Esophagus squamous epithelium (tissue), 5 donors: ENCODE data around the gene ORAI3. TPM values are rescaled to one million over a fixed set of nuclear protein-coding genes. Genes with fewer than 3 reads are reported as not detected.

Experiments
- DNase-seq: peaks from one replicate; lab custom pipeline; 2025; lab: John Stamatoyannopoulos, UW
- H3K27ac ChIP-seq, 4 donors: fragments of 200-600 bp; sonication (generic); one replicate each; pipeline ENCODE4 v1.5.1; 2016 to 2019; ENCODE audit warnings: mild to moderate bottlenecking in 1 of 4
- H3K27me3 ChIP-seq, 4 donors: fragments of 200-600 bp; sonication (generic); 1 replicate in 3 of 4; 2 replicates in 1 of 4; pipeline versions ENCODE4 v1.5.1 to v1.6.0; 2017 to 2021; ENCODE audit warnings: antibody characterized with exemption in 1 of 4
- H3K36me3 ChIP-seq, 3 donors: fragments of 200-600 bp; sonication (generic); one replicate each; pipeline ENCODE4 v1.5.1; 2016 to 2019
- H3K4me1 ChIP-seq, 3 donors: fragments of 200-600 bp; sonication (generic); one replicate each; pipeline ENCODE4 v1.5.1; 2017 to 2019
- H3K4me3 ChIP-seq, 4 donors: fragments of 200-600 bp; sonication (generic); 1 replicate in 3 of 4; 2 replicates in 1 of 4; pipeline ENCODE4 v1.5.1; 2016 to 2019; ENCODE audit warnings: mild to moderate bottlenecking in 2 of 4, moderate library complexity in 1 of 4
- H3K9me3 ChIP-seq, 3 donors: fragments of 200-600 bp; sonication (generic); one replicate each; pipeline ENCODE4 v1.5.1; 2016 to 2019
- POLR2A ChIP-seq, 4 donors: fragments of 450-650 bp; IDR thresholded peaks; one replicate each; pipeline ENCODE4 v1.6.1; 2017; ENCODE audit warnings: antibody characterized with exemption in 4 of 4, mild to moderate bottlenecking in 4 of 4, moderate library complexity in 3 of 4
- WGBS, 2 donors: methylation state at CpG; one replicate each; pipeline ENCODE4 v1.1.5; 2018; 5-methylcytosine and 5-hydroxymethylcytosine counted together
- intact Hi-C: fragments of 100-400 bp; cut with DNase I; formaldehyde crosslinking; loops from one replicate; pipeline ENCODE4 v1.15.0; 2022
- total RNA-seq, 4 donors: library from RNA; depleted of rRNA; stranded (reverse); fragments of >200 nt; gene quantifications; one replicate each; pipeline ENCODE4 v1.1.0, GENCODE V29; 2016
- TF ChIP-seq, protein P1 (sequence below), 6 experiments: fragments of 450-650 bp in 4 of 6; fragments of 200-600 bp in 2 of 6; sonication (generic) in 2 of 6; IDR thresholded peaks; one replicate each; pipeline ENCODE4 v1.5.1; 2016 to 2019; ENCODE audit warnings: antibody characterized with exemption in 6 of 6, mild to moderate bottlenecking in 4 of 6, moderate library complexity in 4 of 6
- donor health status: DM: yes; HTN: yes; CAD: no.

The ORAI3 gene
- total RNA-seq, 4 donors from 2014 or later = 4.0 to 28.6 (median 18.0) TPM

DNA sequence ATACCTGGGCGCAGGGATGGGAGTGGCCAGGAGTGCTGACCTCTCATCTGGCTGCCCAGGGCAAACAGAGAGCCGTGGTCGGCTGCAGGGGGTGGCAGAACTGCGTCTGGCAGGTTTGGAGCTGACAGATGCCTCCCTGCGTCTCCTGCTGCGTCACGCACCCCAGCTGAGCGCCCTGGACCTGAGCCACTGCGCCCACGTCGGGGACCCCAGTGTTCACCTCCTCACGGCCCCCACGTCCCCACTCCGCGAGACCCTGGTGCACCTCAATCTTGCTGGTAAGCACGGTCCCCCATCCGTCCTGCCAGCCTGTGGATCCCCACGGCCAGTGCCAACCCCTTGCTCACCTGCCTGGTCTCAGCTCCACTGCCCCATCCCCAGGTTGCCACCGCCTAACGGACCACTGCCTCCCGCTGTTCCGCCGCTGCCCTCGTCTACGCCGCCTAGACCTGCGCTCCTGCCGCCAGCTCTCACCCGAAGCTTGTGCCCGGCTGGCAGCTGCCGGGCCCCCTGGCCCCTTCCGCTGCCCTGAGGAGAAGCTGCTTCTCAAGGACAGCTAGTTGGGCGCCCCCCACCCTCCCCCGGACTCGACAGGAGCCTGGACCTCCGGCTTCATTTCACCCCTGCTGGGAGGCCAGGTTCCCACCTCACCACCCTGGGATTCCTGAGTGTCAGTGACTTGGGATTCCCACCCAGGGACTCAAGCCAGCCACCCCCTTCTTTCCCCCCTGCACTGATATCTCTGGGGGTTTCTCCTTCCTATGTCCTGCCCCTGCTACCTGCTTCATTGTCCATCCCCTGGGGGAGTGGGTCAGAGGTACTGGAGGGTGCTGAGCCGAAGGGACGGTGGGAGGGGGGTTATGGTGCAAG is 2.0 kb upstream of the ORAI3 start:
- no peak for TF ChIP-seq POLR2A (IDR thresholded peaks at IDR 0.05)
- TF ChIP-seq, protein P1, sequence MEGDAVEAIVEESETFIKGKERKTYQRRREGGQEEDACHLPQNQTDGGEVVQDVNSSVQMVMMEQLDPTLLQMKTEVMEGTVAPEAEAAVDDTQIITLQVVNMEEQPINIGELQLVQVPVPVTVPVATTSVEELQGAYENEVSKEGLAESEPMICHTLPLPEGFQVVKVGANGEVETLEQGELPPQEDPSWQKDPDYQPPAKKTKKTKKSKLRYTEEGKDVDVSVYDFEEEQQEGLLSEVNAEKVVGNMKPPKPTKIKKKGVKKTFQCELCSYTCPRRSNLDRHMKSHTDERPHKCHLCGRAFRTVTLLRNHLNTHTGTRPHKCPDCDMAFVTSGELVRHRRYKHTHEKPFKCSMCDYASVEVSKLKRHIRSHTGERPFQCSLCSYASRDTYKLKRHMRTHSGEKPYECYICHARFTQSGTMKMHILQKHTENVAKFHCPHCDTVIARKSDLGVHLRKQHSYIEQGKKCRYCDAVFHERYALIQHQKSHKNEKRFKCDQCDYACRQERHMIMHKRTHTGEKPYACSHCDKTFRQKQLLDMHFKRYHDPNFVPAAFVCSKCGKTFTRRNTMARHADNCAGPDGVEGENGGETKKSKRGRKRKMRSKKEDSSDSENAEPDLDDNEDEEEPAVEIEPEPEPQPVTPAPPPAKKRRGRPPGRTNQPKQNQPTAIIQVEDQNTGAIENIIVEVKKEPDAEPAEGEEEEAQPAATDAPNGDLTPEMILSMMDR (IDR thresholded peaks at IDR 0.05) = no peak
- Histone ChIP-seq H3K4me3 (no peak overlapping the region), H3K9me3 (no peaks in the 10 kb centered on the region), H3K4me1 (peaks cover 24 to 48% (median 26%) of the 10 kb centered on the region in 3 donors), H3K27ac (no peak overlapping the region), H3K36me3 (peaks cover 0 to 51% (median 15%) of the 10 kb centered on the region in 3 donors), H3K27me3 (no peaks in the 10 kb centered on the region)
- DNase-seq = no peak
- 85 to 87% methylated on average over 17 to 32 of the region's 38 CpGs for WGBS, 2 donors
- intact Hi-C loops = no loop called here

DNA sequence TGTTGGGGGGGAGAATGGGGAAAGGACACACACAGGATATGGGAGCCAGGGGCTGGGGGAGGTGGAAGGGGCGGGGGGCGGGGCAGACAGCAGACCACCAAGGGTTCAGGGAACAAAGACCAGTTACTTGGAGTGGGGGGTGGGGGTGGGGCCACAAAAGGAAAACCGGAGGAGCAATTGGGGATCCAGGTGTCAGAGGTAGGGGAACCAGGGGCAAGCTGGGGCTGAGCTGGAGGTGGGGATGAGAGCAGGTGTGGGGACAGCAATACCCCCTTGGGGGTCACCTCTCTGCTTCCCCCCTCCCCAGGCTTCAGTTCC is 1.4 kb upstream of the ORAI3 start:
- WGBS, 2 donors = 79 to 83% methylated on average over 3 of the region's 3 CpGs
- peaks cover 0 to 46% (median 11%) of the 10 kb centered on the region in 3 donors for H3K36me3 ChIP-seq
- H3K27ac ChIP-seq = peak overlapping the region; percentile 91 to 98 (median 94)
- no peaks in the 10 kb centered on the region for H3K27me3 ChIP-seq
- no peak for DNase-seq
- TF ChIP-seq, protein P1 (IDR thresholded peaks at IDR 0.05) = no peak
- TF ChIP-seq POLR2A (IDR thresholded peaks at IDR 0.05) = no peak
- H3K9me3 ChIP-seq = no peaks in the 10 kb centered on the region
- peak overlapping the region in 2 of 4 donors; percentile 88 to 93 for H3K4me3 ChIP-seq
- intact Hi-C loops = no loop called here
- peaks cover 20 to 48% (median 26%) of the 10 kb centered on the region in 3 donors for H3K4me1 ChIP-seq

DNA sequence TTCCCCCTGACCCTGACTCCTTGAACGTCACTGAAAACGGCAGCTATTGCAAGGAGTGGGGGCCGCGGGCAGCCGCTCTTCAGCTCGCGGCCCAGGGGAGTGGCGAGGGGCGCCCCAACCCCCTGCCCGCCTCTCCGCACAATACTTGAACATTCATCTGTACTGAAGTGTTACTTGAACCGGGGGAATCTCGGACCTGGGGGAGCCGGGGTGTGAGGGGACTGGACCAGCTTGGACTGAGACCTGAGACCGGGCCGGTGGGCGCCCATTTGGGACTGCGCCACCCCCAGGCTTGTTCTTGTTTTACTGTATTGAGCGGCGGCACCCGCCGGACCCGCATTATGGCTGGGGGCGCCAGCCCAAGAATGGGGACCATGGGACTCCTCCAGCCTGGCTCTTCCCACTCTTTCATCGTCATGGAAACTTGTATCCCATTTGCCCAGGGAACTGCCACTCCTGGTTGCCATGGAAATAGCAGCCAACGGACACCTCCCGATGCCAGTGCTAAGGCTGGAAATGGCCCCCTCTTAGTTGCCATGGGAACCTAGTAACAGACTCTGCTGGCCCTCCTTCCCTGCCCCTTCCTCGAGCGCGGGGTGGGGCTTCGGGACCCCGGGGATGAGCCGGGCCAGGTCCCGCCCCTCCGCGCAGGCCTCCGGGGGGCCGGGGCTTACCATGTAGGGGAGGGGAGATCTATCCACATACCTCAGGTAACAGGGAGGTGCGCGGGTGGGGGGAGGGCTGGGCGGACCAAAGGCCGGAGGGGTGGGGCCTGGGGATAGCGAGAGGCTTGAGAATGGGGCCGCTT is 805 bp upstream of the ORAI3 start:
- Histone ChIP-seq H3K4me1 (peaks cover 20 to 52% (median 26%) of the 10 kb centered on the region in 3 donors), H3K27ac (peak overlapping the region; percentile 91 to 98 (median 94)), H3K27me3 (no peaks in the 10 kb centered on the region), H3K36me3 (peaks cover 0 to 41% (median 5%) of the 10 kb centered on the region in 3 donors), H3K9me3 (no peaks in the 10 kb centered on the region), H3K4me3 (peak overlapping the region; percentile 73 to 93 (median 89))
- TF ChIP-seq POLR2A (IDR thresholded peaks at IDR 0.05) = no peak
- TF ChIP-seq, protein P1 (IDR thresholded peaks at IDR 0.05) = no peak
- no peak for DNase-seq
- intact Hi-C loops = no loop called here
- WGBS, 2 donors = 43 to 50% methylated on average over 6 to 22 of the region's 44 CpGs

DNA sequence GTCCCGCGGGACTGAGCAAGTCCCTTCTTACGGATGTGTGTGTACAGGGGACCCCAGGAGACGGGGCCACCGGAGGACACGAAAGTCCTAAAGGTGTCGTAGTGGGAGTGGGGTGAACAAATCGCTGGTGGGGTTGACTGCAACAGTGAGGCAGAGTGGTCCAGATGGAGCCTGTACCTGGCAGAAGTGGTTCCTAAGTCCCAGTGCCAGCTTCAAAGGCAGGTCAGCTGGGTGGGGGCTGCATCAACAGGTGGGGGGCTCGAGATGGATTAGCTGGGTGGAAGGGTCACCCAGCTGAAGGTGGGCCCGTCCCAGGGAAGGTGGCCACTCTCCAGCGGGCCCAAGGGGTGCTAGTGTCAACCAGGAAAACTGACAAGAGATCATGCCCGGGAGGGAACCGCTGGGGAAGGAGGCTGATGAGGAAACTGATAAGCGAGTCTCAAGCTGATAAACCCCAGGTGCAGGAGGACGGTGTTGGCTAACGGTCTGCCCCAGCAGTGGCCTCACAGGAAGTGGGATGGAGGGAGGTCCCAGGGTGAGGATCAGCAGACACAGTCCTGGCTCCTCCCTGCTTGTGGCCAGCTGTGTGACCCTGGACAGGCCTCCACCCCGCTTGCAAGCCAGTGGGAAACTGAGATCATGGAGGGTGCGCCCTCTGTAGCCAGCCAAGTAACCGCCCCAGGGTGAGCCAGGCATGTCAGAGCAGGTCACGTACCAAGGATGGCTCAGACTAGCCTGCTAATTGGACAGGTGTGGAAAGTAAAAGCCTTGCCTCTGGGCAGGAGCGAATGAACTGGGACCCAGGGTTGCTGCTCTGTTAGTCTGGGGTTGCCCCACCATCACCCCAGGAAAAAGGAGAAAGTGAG is 1.0 kb downstream of the ORAI3 start:
- no peaks in the 10 kb centered on the region for H3K27me3 ChIP-seq
- H3K9me3 ChIP-seq = no peaks in the 10 kb centered on the region
- 1 to 4% methylated on average over 15 to 17 of the region's 21 CpGs for WGBS, 2 donors
- peaks cover 20 to 67% (median 37%) of the 10 kb centered on the region in 3 donors for H3K4me1 ChIP-seq
- TF ChIP-seq POLR2A (IDR thresholded peaks at IDR 0.05) = peak in 2 of 4 donors; percentile 62 to 84
- TF ChIP-seq, protein P1 (IDR thresholded peaks at IDR 0.05) = peak in 1 of 6 experiments; percentile 14
- peak overlapping the region; percentile 91 to 98 (median 94) for H3K27ac ChIP-seq
- intact Hi-C loops = no loop called here
- H3K4me3 ChIP-seq = peak overlapping the region; percentile 73 to 93 (median 89)
- peaks cover 0 to 25% (median 0%) of the 10 kb centered on the region in 3 donors for H3K36me3 ChIP-seq
- peak; percentile 54 for DNase-seq
